ENCODE data around the gene C16orf90. TPM values are rescaled to one million over a fixed set of nuclear protein-coding genes. Genes with fewer than 3 reads are reported as not detected.
A peak's percentile ranks its signal among the peaks of the same experiment; 100 is the strongest.

C16orf90 gene
- total RNA-seq, 1 donor from 2014 or later = not detected

GRCh38 chr16:3461151-3461550 lies 34.1 kb downstream of the C16orf90 start:
- TF ChIP-seq CTCF (IDR thresholded peaks at IDR 0.05; ENCODE audit: unreplicated experiment) = no peak
- Mint-ChIP-seq H3K36me3 (no peaks in the 10 kb centered on the region), H3K4me3 (no peak overlapping the region), H3K9me3 (no peaks in the 10 kb centered on the region), H3K4me1 (peaks cover 32% of the 10 kb centered on the region), H3K27me3 (ENCODE audit: low read depth) (no peaks in the 10 kb centered on the region), H3K27ac (peak overlapping the region; percentile 22)
- DNase-seq (ENCODE audit: low spot score in 2 of 2, unreplicated experiment in 2 of 2) = no peak

- DNase-seq (ENCODE audit: low spot score in 2 of 2, unreplicated experiment in 2 of 2) = no peak
- peaks cover 34% of the 10 kb centered on the region for H3K4me1 Mint-ChIP-seq
- no peak for TF ChIP-seq CTCF (IDR thresholded peaks at IDR 0.05; ENCODE audit: unreplicated experiment)
- H3K36me3 Mint-ChIP-seq = no peaks in the 10 kb centered on the region
- no peak overlapping the region for H3K27ac Mint-ChIP-seq
- H3K27me3 Mint-ChIP-seq (ENCODE audit: low read depth) = no peaks in the 10 kb centered on the region
- no peaks in the 10 kb centered on the region for H3K9me3 Mint-ChIP-seq
- H3K4me3 Mint-ChIP-seq = no peak overlapping the region
These were observed 34.7 kb downstream of the C16orf90 start for GRCh38 chr16:3460585-3460984.

GRCh38 chr16:3460121-3460520 lies 35.2 kb downstream of the C16orf90 start:
- peak overlapping the region; percentile 31 for H3K4me3 Mint-ChIP-seq
- no peak for DNase-seq (ENCODE audit: low spot score in 2 of 2, unreplicated experiment in 2 of 2)
- no peaks in the 10 kb centered on the region for H3K9me3 Mint-ChIP-seq
- peak overlapping the region; percentile 82 for H3K27ac Mint-ChIP-seq
- peaks cover 34% of the 10 kb centered on the region for H3K4me1 Mint-ChIP-seq
- no peaks in the 10 kb centered on the region for H3K36me3 Mint-ChIP-seq
- no peaks in the 10 kb centered on the region for H3K27me3 Mint-ChIP-seq (ENCODE audit: low read depth)
- no peak for TF ChIP-seq CTCF (IDR thresholded peaks at IDR 0.05; ENCODE audit: unreplicated experiment)

GRCh38 chr16:3459401-3460090 lies 35.7 kb downstream of the C16orf90 start:
- peaks cover 34% of the 10 kb centered on the region for H3K4me1 Mint-ChIP-seq
- H3K4me3 Mint-ChIP-seq = peak overlapping the region; percentile 91
- H3K27me3 Mint-ChIP-seq (ENCODE audit: low read depth) = no peaks in the 10 kb centered on the region
- H3K9me3 Mint-ChIP-seq = no peaks in the 10 kb centered on the region
- DNase-seq (ENCODE audit: low spot score in 2 of 2, unreplicated experiment in 2 of 2) = no peak
- H3K36me3 Mint-ChIP-seq = no peaks in the 10 kb centered on the region
- peak overlapping the region; percentile 97 for H3K27ac Mint-ChIP-seq
- TF ChIP-seq CTCF (IDR thresholded peaks at IDR 0.05; ENCODE audit: unreplicated experiment) = no peak

GRCh38 chr16:3458852-3459361 lies 36.4 kb downstream of the C16orf90 start:
- H3K36me3 Mint-ChIP-seq = no peaks in the 10 kb centered on the region
- peak overlapping the region; percentile 91 for H3K4me3 Mint-ChIP-seq
- TF ChIP-seq CTCF (IDR thresholded peaks at IDR 0.05; ENCODE audit: unreplicated experiment) = no peak
- no peak for DNase-seq (ENCODE audit: low spot score in 2 of 2, unreplicated experiment in 2 of 2)
- H3K9me3 Mint-ChIP-seq = no peaks in the 10 kb centered on the region
- H3K4me1 Mint-ChIP-seq = peaks cover 34% of the 10 kb centered on the region
- peak overlapping the region; percentile 97 for H3K27ac Mint-ChIP-seq
- no peaks in the 10 kb centered on the region for H3K27me3 Mint-ChIP-seq (ENCODE audit: low read depth)

Measured in mesothelial cell of epicardium (in vitro differentiated cells).